GM21825 (cell line): Measurements from ENCODE around the gene ADRA2B.
"Not testable (repeated sequence)": the region's sequence is repeated elsewhere in the genome, so short reads cannot be mapped to it uniquely, and the experiment has no call there.

ENCODE experiments used
- ATAC-seq: cut with Tn5 transposase; IDR thresholded peaks from one replicate; pipeline ENCODE4 v1.9.1; 2021; ENCODE audit warnings: mild to moderate bottlenecking, moderate library complexity; ENCODE audit not compliant: unreplicated experiment

Gene ADRA2B

GRCh38 chr2:96071087-96071976, 45.0 kb downstream of the ADRA2B start:
- ATAC-seq = not testable (repeated sequence)

GRCh38 chr2:96070351-96070750, 46.0 kb downstream of the ADRA2B start:
- ATAC-seq = not testable (repeated sequence)

GRCh38 chr2:96069878-96070277, 46.5 kb downstream of the ADRA2B start:
- not testable (repeated sequence) for ATAC-seq

- not testable (repeated sequence) for ATAC-seq
Observed at GRCh38 chr2:96067902-96068581, 48.3 kb downstream of the ADRA2B start.

- not testable (repeated sequence) for ATAC-seq
Observed at GRCh38 chr2:96067098-96067660, 49.2 kb downstream of the ADRA2B start.

GRCh38 chr2:96066511-96066910, 49.9 kb downstream of the ADRA2B start:
- ATAC-seq = not testable (repeated sequence)

- ATAC-seq = not testable (repeated sequence)
Observed at GRCh38 chr2:96065954-96066353, 50.4 kb downstream of the ADRA2B start.

GRCh38 chr2:96065381-96065930, 50.9 kb downstream of the ADRA2B start:
- ATAC-seq = no peak

GRCh38 chr2:96064760-96065159, 51.6 kb downstream of the ADRA2B start:
- ATAC-seq = not testable (repeated sequence)

GRCh38 chr2:96064047-96064675, 52.2 kb downstream of the ADRA2B start:
- ATAC-seq = not testable (repeated sequence)

- ATAC-seq = not testable (repeated sequence)
Observed at GRCh38 chr2:96063116-96063899, 53.1 kb downstream of the ADRA2B start.
